Astrocyte of the hippocampus (primary cell): ENCODE measurements around the gene WIPF2.
"Not testable (repeated sequence)": the region's sequence is repeated elsewhere in the genome, so short reads cannot be mapped to it uniquely, and the experiment has no call there.

Source experiments
- DNase-seq: peaks from one replicate; pipeline ENCODE4 v3.0.0; 2011; ENCODE audit warnings: low read depth, low spot score

Gene WIPF2

DNA sequence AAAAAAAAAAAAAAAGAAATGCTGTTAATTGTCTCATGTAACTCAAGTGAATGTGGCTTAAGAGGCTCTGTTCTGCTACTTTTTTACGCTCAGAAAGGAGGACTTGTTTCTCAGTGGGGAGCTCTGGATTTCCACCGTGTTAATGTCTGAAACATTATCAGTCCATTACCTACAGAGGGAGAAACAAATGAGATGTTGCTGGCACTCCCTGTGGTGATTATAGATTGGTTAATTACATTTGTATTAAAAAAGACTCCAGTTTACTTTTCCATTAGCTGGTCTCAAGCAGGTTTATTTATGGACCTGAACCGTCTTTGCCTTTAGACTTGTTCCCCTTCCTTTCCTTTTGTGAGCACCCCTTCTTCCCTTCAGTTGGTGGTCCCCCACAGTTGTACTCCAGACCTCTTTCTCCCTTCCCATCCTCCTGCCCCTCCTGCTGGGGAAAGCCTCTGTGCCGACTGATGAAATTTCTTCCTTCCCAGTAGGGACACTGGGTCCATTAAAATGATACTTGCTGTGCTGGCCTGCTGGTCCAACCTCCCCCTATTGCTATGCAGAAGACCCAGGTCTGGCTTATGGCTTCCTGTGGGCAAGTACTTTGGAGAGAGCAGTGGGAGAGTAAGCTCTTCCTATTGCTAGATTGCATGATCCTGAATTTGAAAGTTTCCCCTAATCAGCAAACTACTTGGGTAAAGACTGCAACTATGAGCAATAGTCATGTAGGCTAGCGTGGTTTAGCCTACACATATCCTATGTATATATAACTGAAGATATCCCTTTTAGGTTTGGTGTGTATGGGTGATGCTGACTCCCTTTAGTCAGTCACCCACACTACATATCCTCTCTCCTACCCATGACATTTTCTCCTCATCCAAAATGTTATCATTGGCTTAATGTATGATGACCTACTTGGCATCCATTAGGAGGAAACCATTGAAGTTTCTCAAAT, 76.7 kb downstream of the WIPF2 start:
- DNase-seq: no peak

DNA sequence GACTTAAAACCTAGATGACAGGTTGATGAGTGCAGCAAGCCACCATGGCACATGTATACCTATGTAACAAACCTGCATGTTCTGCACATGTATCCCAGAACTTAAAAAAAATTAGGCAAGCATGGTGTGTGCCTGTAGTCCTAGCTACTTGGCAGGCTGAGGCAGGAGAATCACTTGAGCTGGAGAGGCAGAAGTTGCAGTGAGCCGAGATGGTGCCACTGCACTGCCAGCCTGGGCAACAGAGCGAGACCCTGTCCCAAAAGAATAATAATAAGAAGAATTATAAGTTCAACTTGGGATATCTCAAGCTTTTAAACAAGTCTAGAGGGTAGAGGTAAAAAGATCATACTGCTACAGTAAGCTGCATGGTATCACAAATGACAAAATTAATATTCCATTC, 78.4 kb downstream of the WIPF2 start:
- no peak for DNase-seq

DNA sequence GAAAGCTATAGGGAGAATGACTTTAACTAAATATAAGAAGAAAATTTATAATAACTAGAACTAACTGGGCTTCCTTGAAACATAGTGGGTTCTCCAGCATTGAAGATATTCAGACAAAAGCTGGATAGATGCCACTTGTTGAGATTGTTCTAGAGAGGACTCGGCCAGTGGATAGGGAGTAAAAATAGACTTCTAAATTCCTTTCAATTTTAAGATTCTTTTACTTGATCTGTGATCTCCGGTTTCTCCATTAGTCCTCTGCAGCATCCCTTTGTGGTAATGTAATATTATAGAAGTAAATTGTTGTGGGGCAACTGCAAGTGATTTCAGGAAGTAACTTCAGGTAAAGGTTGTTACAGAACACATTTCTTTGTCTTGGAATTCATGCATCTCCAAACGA, 79.6 kb downstream of the WIPF2 start:
- DNase-seq: peak; percentile 51

DNA sequence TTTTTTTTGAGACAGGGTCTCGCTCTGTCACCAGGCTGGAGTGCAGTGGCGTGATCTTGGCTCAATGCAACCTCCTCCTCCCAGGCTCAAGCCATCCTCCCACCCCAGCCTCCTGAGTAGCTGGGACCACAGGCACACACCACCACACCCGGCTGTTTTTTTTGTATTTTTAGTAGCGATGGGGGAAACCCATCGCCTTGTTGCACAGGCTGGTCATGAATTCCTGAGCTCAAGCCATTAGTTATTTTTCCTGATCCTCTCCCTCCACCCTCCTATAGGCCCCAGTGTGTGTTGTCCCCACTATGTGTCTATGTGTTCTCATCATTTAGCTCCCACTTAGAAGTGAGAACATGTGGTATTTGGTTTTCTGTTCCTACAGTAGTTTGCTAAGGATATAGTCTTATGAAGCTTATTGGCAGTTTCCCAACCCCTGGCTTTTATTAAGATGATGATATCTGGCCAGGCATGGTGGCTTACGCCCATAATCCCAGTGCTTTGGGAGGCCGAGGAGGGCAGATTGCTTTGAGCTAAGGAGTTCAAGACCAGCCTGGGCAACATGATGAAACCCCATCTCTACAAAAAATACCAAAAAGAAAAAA, 80.2 kb downstream of the WIPF2 start:
- not testable (repeated sequence) for DNase-seq

DNA sequence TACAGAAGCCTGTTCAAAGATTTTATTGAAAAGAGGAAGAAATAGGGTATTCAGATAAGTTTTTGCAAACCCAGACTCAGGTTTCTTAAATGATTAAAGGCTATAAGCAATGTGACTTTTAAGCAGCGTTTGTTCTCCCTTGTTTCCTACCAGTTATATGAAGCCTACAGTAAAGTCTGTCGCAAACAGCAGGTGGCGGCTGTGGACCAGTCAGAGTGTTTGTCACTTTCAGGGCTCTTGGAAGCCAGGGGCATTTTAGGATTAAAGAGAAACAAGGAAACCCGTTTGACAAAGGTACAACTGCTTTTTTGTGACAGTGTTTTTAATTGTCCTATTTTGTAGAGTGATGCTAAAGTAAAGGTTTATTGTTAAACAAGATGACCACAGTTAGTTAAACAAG, 82.2 kb downstream of the WIPF2 start:
- DNase-seq: no peak

DNA sequence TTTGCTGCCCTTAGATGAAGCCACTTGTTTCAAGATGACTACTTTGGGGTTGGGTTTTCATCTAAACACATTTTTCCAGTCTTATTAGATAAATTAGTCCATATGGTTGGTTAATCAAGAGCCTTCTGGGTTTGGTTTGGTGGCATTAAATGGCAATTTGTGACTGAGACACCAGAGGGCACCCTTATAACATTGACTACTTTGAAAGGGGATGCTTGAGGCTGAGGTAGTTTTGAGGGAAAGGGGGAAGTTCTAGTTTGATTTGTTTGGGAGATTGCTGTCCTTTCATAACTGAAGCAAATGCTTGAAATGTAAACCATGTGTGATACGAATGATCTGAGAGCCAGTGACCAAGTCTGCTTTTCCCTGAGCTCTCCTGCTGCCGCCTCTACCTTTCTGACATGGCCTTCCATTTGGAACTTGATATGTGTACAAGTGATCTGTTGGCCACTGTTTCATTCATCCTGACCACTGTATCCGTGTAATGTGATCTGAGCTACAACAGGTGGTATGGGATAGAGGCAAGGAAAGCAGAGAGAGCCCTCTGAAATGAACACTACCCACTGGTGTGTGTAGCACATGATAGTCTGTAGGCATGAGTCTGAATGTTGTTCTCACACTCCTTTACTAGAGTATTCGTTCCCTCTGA, 84.0 kb downstream of the WIPF2 start:
- peak; percentile 84 for DNase-seq

DNA sequence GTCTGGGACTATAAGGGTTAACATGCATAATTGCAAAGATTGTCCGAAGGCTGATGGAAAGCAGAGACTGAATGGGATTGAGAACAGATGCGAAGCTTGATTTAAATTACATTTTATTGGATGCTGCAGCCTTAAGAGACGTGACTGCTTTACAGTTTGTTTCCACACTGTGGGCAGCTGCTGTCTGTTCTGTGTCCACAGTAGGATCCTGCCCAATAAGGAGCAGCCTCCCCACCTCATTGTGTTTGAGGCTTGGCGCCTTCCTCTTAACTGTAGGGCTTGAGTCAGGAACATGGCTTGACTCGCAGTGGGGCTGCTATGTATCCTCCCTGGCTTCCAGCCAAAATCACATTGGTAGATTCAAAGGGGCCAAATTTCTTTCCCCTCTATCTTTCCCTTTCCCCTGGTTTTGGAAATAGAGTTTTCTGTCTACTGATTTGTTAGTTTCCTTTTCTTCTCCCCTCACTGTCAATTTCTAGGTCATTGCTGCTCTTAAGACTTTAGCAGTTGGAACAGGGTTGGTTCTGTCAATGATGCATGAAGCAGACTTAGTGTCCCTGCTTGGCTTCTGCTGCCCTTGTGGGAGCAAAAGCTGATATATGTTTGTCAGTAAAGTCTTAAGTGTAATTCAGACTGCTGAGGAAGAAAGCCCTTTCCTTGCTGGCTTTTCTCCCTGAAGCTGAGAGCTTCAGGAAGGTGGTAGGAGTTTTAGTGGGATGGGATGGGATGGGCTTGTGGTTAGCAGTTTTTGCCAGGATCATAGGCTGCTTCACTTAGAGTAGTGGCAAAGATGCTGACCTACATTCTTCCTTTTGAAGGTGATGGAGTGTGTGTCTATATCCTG, 84.8 kb downstream of the WIPF2 start:
- peak; percentile 62 for DNase-seq

DNA sequence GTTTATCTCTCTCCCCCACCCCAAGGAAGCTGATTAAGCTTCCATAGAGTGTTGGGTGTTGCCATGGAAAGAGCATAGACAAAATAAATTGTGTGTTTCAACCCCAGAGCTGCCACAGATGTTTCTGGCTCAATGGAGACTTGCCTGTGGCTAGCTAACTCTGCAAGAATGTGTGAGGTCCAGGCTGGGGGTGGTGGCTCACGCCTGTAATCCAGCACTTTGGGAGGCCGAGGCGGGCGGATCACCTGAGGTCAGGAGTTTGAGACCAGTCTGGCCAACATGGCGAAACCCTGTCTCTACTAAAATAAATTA, 85.4 kb downstream of the WIPF2 start:
- peak; percentile 84 for DNase-seq

DNA sequence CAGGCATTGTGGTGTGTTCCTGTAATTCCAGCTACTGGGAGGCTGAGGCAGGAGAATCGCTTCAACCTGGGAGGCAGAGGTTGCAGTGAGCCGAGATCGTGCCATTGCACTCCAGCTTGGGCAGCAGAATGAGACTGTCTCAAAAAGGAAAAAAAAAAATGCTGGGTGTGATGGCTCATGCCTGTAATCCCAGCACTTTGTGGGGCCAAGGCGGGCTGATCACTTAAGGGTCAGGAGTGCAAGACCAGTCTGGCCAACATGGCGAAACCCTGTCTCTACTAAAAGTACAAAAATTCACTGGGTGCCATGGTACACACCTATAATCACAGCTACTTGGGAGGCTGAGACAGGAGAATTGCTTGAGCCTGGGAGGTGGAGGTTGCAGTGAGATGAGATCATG, 85.8 kb downstream of the WIPF2 start:
- not testable (repeated sequence) for DNase-seq

DNA sequence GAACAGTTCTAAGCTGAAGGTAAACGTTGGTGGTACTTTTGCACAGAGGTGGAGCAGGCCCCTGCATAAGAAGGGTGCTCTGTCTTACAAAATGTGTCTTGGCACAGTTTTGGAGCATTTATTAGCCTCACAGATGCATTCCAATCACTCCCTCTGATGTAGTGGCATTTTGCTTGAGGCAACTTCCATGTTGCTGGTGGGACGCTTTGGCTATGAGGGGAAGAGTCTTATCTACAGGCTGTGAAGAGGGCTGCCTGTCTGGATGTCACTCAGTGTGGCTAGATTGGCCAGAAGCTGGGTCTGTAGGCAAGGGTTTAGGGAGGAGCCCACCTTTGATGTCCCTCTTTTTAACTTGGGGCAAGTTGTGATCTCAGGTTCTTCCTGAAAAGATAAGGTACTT, 87.3 kb downstream of the WIPF2 start:
- DNase-seq: no peak

DNA sequence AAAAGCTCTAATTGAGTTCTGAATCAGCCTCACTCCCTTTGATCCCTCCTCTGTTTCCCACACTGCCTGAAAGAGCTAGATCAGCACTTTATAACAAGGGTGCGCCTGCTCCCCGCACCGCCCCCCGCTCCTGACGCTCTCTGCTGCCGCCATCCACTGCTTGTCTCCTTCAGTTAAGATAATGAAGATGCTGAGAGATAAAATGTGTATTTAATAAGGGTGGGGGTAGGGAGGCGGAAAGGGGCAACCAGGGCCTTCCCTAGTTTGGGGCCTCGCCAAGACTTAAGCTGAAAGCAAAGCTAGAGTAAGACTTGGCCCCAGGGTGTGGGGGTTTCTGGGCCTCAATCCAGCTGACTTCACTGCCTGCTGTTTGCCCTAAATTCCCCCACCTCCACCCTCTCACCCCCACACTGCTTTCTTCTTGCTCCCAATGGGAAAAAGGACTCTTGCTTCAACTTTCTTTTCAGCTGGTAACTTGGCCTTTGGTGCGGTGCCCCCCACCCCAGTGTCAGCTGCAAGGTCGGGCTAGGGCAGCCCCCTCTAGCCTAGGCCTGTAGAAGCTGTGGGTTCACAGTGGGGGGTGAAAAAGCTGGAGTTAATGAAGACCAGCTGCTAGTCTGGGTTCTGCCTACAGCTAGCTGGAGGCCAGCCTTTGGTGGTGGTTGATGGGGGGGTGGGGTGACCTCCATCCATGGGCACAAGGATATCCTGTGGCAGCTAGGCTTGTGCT, 88.1 kb downstream of the WIPF2 start:
- DNase-seq: peak; percentile 52

DNA sequence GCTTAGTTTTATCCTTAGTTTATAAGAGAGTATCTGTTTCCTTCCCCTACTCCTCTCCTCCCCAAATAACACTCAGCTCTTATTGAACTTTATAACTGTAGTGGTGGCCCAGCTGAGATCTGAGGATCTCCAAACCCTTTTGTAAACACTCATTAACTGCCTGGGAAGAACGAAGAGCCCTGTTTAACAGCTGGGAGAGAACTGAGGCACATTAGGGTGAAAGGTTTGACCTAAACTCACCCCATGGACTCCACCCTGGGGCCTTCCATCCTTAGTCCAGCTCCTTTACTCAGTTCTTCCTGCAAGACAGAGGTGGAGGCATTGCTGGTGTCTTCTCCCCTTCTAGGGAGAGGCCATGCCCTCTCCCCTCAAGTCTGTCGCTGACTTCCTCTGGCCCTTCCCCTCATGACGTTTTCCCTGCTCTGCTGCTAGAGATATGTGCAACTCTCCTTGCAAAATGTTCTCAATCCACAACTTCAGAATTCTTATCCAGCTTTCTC, 88.7 kb downstream of the WIPF2 start:
- DNase-seq: peak; percentile 2

DNA sequence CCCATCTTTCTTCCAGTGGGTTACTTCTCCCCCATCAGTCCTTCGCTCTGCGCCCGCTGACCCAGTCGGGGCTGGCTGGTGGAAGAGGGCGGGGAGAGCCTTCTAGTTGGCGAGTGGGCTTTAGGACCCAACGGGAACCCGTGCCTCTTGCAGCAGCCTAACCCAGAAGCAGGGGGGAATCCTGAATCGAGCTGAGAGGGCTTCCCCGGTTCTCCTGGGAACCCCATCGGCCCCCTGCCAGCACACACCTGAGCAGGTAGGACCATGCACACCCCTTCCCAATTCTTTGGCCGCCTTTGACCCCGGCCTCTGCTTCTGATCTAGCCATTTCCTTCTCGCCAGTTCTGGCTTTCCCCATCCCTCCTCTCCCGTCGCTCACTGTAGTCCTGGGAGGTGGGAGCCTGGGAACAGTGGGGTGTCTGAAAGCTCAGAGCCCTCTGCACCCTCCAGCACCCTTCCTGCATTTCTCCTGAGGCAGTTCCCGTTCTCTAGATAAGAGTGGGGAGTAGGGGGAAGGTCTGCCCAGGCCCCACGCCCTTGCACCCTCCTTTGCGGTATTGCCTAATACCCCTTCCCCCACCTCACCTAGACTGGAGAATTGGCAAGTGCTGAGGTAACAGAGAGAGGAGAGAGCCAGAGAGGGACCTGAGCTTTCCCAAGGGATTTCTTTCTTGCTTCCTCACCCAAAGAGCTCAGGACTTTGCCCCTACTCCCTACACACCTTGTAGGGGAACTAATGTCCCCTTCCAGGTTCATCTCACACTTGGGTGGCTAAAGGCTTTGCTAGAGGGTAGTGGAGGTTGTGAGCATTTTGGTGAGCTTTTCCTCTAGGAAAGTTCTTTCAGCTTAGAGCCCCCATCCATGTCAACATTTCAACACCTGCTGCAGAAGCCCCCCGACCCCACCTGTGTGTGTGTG, 90.2 kb downstream of the WIPF2 start, which contains the start of gene RARA:
Gene RARA (plus strand): TSS at position 150 of the 918 bp plus-strand sequence. CDS start 22,039 bp downstream, outside the sequence.
- DNase-seq: peak; percentile 51

DNA sequence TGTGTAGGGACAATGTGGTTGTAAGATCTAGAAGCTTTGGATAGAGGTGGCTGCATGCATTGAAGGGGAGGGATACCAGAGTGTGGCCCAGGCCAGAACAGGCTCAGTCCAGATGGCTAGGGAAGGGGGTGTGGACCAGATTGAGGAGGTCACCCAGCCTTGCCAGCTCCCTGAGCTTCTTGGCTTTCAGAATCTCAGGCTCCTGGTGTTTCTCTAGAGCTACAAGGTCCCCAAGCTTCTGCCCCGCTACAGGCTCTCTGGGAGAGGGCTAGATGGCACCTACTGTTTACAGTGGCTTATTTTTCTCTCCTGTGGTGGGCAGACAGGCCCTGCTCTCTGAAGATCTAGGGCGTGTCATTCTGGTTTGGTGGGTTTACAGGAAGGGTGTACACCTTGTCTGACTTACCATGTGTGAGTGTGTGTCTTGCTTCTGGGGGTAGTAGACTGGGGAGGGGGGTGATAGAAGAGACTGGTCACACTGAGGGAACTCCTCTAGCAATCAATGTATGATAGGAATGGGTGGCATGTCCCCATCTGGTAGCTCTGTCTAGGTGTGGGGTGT, 90.9 kb downstream of the WIPF2 start:
- DNase-seq: no peak

DNA sequence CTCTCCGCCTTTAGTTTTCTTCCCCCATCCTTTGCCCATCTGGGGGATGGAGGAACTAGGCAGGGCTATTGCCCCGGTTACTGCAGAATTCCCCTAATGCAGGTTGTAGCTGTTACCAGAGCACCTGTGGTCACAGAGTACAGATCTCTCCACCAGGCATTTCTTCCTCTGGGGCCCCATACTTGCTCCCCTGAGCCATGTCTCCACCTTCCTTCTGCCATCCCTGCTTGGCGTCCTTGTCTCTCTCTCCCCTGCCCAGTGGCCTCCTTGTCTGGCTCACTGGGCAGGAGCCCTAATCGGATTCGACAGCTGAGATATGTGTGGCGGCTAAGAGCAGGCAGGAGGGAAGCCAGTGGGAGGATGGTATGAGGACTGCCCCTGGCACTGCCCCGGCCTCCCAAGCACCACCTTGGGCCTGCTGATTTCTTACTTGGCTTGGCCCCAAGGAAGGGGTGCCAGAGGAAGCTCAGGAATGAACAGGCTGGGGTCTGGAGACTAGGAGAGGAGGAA, 91.8 kb downstream of the WIPF2 start:
- DNase-seq: peak; percentile 46

DNA sequence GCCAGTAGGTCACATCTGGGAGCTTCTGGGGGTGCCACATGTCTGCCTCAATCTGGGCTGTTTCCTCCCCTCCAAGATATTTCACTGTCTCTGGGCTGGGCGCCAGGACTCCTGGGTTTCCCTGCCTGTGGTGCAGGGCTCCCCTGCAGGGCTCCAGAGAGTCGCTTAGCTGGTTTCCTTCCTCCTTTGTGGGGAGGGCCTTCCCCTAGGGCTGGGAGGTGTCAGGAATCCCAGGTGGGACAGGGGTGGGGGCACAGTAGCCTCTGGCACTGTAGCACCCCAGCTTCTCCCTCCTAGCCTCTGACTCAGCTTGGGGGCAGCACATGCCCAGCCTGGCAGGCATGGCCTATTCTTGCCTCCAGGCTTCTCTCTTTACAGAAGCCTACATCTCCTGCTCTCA, 92.5 kb downstream of the WIPF2 start:
- peak; percentile 58 for DNase-seq

DNA sequence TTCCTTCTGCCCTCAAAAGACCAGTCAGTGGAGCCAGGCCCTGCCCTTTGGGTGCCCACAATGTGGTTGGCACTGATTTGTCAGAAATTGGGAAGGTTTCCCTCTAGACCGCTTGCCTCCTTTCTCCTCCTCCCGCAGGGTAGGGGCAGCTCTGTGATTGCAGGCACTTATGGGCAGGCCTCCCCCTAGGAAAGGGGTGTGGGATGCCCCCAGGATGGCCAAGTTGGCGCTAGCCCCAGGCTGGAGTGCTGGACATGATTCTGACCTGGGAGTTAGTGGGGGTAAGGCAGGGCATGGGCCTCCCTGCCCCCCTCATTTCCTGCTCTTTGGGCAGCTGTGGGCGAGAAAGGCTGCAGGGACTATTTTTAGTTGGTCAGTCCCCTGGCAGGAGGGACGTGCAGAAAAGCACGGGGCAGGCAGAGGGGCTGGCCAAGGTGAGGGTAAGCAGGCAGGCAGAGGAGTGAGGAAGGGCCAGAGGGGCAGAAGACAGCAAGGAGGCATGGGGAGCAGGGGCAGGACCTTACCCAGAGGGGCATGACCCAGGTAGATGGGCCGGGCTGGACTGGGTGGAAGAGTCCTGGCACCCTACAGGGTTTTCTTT, 93.1 kb downstream of the WIPF2 start:
- no peak for DNase-seq

DNA sequence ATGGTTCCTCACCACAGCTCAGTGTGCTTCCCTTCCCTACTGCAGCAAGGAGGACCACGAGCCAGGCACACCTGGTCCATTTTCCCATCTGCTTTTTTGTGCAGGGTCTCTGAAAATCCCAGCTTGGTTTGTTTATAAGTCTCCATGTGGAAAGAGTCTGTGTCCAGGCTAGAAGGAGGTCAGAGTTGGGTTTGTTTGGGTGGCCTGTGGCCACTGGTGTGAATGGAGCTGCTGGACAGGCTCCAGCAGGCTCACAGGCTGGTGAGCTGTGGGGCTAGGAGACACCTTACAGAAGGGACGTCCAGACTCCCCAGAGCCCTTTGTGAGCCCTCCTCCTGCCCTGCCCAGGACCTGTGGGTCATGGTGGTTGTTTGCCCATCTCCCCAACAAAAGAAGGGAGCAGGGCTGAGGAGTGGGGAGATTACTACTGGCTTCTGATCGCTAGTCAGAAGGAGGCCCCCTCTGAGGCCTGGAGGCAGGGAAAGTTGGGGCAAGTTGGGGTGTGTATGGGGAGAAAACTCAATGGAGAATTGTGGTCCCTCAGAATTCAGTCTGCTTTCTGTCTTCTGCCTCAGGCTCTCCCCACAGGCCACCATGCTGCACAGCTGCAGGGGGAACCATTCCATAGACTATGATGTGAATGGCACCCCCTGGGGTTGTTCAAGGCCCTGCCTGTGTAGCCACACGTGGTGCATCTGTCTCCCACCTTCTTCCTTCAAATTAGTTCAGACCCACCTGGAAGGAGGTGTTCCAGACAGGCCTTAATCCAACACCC, 94.0 kb downstream of the WIPF2 start:
- no peak for DNase-seq
